B cell (primary cell): ENCODE data around the gene ABCA8. TPM values are rescaled to one million over a fixed set of nuclear protein-coding genes. Genes with fewer than 3 reads are reported as not detected.

Experiments
- ATAC-seq: fragments of 200-7000 bp; cut with Tn5 transposase; one replicate; pipeline ENCODE4 v1.10.0; 2021; ENCODE audit warnings: low read depth, mild to moderate bottlenecking, moderate number of reproducible peaks, moderate library complexity
- CTCF ChIA-PET: fragments of 350-600 bp; sonication (Branson Sonifier 250); formaldehyde crosslinking; loops from one replicate; lab custom pipeline; 2021; ENCODE audit warnings: antibody characterized with exemption, inconsistent platforms; lab: Charles Lee
- POLR2A ChIA-PET: fragments of 350-600 bp; sonication (Branson Sonifier 250); formaldehyde crosslinking; loops from one replicate; lab custom pipeline; 2021; ENCODE audit warnings: antibody characterized with exemption; lab: Charles Lee
- DNase-seq: peaks from one replicate; pipeline ENCODE4 v3.0.0; 2013
- H2AFZ ChIP-seq: 2 replicates; pipeline ENCODE4 v1.6.1; 2012; ENCODE audit warnings: mild to moderate bottlenecking, low read depth, low read length; ENCODE audit not compliant: insufficient read depth, poor library complexity, severe bottlenecking
- H3K27ac ChIP-seq, 2 donors: 1 replicate in 1 of 2; 2 replicates in 1 of 2; pipeline ENCODE4 v1.5.1; 2012 to 2013; ENCODE audit warnings: low read length in 2 of 2, mild to moderate bottlenecking in 2 of 2, moderate library complexity in 1 of 2
- H3K27me3 ChIP-seq, 4 experiments: fragments of 200-600 bp in 1 of 4; sonication (generic) in 1 of 4; replicated peaks in 1 of 4; 1 replicate in 2 of 4; 2 replicates in 2 of 4; pipeline versions ENCODE4 v1.6.1 to v1.7.0; 2013 to 2016; ENCODE audit warnings: low read length in 3 of 4, mild to moderate bottlenecking in 2 of 4, mixed read lengths in 1 of 4, moderate library complexity in 1 of 4; ENCODE audit not compliant: insufficient read depth in 4 of 4, control insufficient read depth in 3 of 4; ENCODE audit errors: control extremely low read depth in 1 of 4
- H3K36me3 ChIP-seq, 2 experiments: replicated peaks in 1 of 2; 1 replicate in 1 of 2; 2 replicates in 1 of 2; pipeline versions ENCODE4 v1.6.1 to v1.7.1; 2013; ENCODE audit warnings: low read length in 1 of 2; ENCODE audit not compliant: insufficient read depth in 2 of 2, control insufficient read depth in 1 of 2; ENCODE audit errors: control extremely low read depth in 1 of 2, extremely low read depth in 1 of 2
- H3K4me1 ChIP-seq, 2 donors: fragments of 200-600 bp in 1 of 2; sonication (generic) in 1 of 2; 1 replicate in 1 of 2; 2 replicates in 1 of 2; pipeline versions ENCODE4 v1.5.1 to v1.6.1; 2013 to 2017; ENCODE audit warnings: low read length in 2 of 2; ENCODE audit not compliant: control insufficient read depth in 2 of 2, insufficient read depth in 2 of 2
- H3K4me2 ChIP-seq: replicated peaks from 2 replicates; pipeline ENCODE3; 2012; ENCODE audit warnings: mild to moderate bottlenecking, low read depth, low read length; ENCODE audit not compliant: poor library complexity, severe bottlenecking
- H3K4me3 ChIP-seq, 5 experiments: fragments of 200-600 bp in 1 of 5; sonication (generic) in 1 of 5; 1 replicate in 3 of 5; 2 replicates in 2 of 5; pipeline versions ENCODE4 v1.5.1 to v1.7.0; 2011 to 2016; ENCODE audit warnings: low read length in 4 of 5, mild to moderate bottlenecking in 4 of 5, low read depth in 2 of 5, control low read depth in 1 of 5, moderate library complexity in 1 of 5; ENCODE audit not compliant: insufficient read depth in 1 of 5; ENCODE audit errors: control extremely low read depth in 1 of 5, extremely low read depth in 1 of 5
- H3K79me2 ChIP-seq: fragments of 200-600 bp; sonication (generic); one replicate; pipeline ENCODE4 v1.6.0; 2016; ENCODE audit warnings: low read length; ENCODE audit not compliant: control insufficient read depth, insufficient read depth
- H3K9ac ChIP-seq: fragments of 200-600 bp; sonication (generic); 2 replicates; pipeline ENCODE4 v1.6.1; 2017; ENCODE audit warnings: mild to moderate bottlenecking, low read length, moderate library complexity
- H3K9me3 ChIP-seq, 3 donors: one replicate each; pipeline versions ENCODE4 v1.6.1 to v1.7.1; 2013; ENCODE audit warnings: low read length in 2 of 3; ENCODE audit not compliant: control insufficient read depth in 2 of 3, insufficient read depth in 1 of 3; ENCODE audit errors: control extremely low read depth in 1 of 3
- H4K20me1 ChIP-seq: 2 replicates; pipeline ENCODE4 v1.6.0; 2012; ENCODE audit warnings: mild to moderate bottlenecking, low read length; ENCODE audit not compliant: insufficient read depth, control insufficient read depth, poor library complexity, severe bottlenecking
- H3K27ac Mint-ChIP-seq: one replicate; pipeline ENCODE4 v1.8.0; 2021; ENCODE audit warnings: mixed read lengths
- H3K27me3 Mint-ChIP-seq: one replicate; pipeline ENCODE4 v1.8.0; 2021; ENCODE audit warnings: mixed read lengths
- H3K4me1 Mint-ChIP-seq: one replicate; pipeline ENCODE4 v1.8.0; 2021; ENCODE audit warnings: mixed read lengths
- H3K4me3 Mint-ChIP-seq: one replicate; pipeline ENCODE4 v1.8.0; 2021; ENCODE audit warnings: mixed read lengths
- H3K9me3 Mint-ChIP-seq: one replicate; pipeline ENCODE4 v1.8.0; 2022; ENCODE audit warnings: mixed read lengths; ENCODE audit not compliant: insufficient read depth
- EZH2 ChIP-seq: IDR thresholded peaks from 2 replicates; pipeline ENCODE4 v1.6.1; 2012; ENCODE audit warnings: borderline replicate concordance, low read depth, mild to moderate bottlenecking, moderate library complexity, low read length; ENCODE audit not compliant: insufficient read depth, poor library complexity, severe bottlenecking
- WGBS: methylation state at CpG from one replicate; pipeline ENCODE4 v1.1.5; 2013; ENCODE audit warnings: missing lambda C conversion rate; ENCODE audit not compliant: insufficient coverage; 5-methylcytosine and 5-hydroxymethylcytosine counted together
- intact Hi-C: fragments of 100-400 bp; cut with micrococcal nuclease; formaldehyde crosslinking; loops from one replicate; pipeline ENCODE4 v1.10.0; 2022
- polyA plus RNA-seq: library from polyadenylated mRNA; depleted of rRNA; stranded (reverse); fragments of >200 nt; gene quantifications from 2 replicates; pipeline ENCODE4 v1.2.3, GENCODE V29; 2012
- total RNA-seq, 2 donors: library from RNA; stranded (reverse); fragments of 120-200 nt in 1 of 2; gene quantifications; 1 replicate in 1 of 2; 2 replicates in 1 of 2; pipeline versions ENCODE4 v1.2.3 to v1.2.4, GENCODE V29; 2013 to 2022
- TF ChIP-seq, protein P1 (sequence below): fragments of 200-600 bp; IDR thresholded peaks from one replicate; pipeline ENCODE4 v1.8.0; 2022; ENCODE audit warnings: antibody characterized with exemption, mild to moderate bottlenecking

The ABCA8 gene
- total and polyA plus RNA-seq, 2 donors (not counting 1 experiment from before 2014, with no cell fraction given) = not detected

DNA sequence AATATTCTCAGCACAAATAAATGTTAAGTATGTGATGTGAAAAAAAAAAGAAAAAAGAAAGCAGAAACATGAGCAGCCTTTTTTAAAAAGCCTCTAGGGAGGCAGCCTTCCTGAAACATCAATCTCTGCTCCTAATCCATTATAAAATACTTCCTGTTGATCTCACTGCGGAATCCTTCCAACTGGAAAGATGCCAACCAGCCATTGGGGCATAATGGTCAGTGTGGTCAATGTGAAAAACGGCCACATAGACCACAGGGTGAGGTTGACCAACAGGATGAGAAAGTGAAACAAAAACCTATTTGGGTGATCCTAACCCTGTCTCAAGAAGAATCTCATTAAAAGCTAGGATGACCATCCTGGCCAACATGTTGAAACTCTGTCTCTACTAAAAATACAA is 26.1 kb upstream of the ABCA8 start:
- ChIA-PET POLR2A (no interaction called here), CTCF (no interaction called here)
- H3K27me3 Mint-ChIP-seq = peaks cover 4% of the 10 kb centered on the region
- Histone ChIP-seq H3K4me2 (no peak overlapping the region), H3K9ac (no peak overlapping the region), H3K79me2 (no peaks in the 10 kb centered on the region), H4K20me1 (no peaks in the 10 kb centered on the region), H2AFZ (no peak overlapping the region), H3K36me3 (no peaks in the 10 kb centered on the region), H3K9me3 (no peaks in the 10 kb centered on the region), H3K4me3 (no peak overlapping the region), H3K27me3 (no peaks in the 10 kb centered on the region), H3K4me1 (no peaks in the 10 kb centered on the region), H3K27ac (no peak overlapping the region)
- intact Hi-C loops = no loop called here
- no peak for ATAC-seq
- H3K27ac Mint-ChIP-seq = no peak overlapping the region
- DNase-seq = no peak
- no peak overlapping the region for H3K4me3 Mint-ChIP-seq
- no peaks in the 10 kb centered on the region for H3K9me3 Mint-ChIP-seq
- no peaks in the 10 kb centered on the region for H3K4me1 Mint-ChIP-seq
- no peak for TF ChIP-seq EZH2
- TF ChIP-seq, protein P1, sequence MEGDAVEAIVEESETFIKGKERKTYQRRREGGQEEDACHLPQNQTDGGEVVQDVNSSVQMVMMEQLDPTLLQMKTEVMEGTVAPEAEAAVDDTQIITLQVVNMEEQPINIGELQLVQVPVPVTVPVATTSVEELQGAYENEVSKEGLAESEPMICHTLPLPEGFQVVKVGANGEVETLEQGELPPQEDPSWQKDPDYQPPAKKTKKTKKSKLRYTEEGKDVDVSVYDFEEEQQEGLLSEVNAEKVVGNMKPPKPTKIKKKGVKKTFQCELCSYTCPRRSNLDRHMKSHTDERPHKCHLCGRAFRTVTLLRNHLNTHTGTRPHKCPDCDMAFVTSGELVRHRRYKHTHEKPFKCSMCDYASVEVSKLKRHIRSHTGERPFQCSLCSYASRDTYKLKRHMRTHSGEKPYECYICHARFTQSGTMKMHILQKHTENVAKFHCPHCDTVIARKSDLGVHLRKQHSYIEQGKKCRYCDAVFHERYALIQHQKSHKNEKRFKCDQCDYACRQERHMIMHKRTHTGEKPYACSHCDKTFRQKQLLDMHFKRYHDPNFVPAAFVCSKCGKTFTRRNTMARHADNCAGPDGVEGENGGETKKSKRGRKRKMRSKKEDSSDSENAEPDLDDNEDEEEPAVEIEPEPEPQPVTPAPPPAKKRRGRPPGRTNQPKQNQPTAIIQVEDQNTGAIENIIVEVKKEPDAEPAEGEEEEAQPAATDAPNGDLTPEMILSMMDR = no peak
- no CpG with 5 or more reads among the region's 2 CpGs for WGBS

DNA sequence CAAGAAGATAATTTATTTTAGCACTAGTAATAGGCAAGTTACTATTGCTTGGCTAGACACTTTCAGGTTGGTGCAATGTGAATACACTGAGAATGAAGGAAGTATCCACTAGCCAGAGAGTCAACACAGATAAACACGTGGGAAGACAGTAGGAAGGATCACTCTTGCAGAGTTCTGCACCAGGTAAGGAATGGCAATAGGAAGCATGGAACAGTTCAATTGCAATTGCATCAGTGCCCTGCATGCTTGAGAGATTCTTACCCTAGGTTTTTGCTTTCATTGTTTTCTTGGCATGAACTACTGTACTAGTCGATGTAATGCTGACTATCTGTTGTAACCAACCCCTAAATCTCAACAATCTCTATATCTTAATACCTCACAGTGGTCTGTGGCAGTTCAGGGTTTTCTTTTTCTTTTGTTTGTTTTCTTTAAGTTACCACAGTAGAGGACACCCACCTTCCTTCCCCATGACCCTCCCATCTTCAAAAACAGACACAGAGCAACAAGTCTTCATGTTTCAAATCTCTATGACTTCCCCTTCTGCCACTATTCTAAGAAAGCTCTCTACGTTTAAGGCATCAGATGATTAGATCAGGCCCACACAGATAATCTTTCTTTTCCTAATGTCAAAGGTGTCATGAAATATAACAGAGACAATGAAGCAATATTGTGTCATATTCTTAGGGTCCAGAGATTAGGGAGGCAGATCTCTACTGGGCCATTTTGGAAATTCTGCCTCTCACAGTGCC is 18.1 kb upstream of the ABCA8 start:
- Histone ChIP-seq H3K4me3 (no peak overlapping the region), H3K27me3 (no peaks in the 10 kb centered on the region), H4K20me1 (no peaks in the 10 kb centered on the region), H3K4me1 (peaks cover 0 to 3% of the 10 kb centered on the region in 2 donors), H3K36me3 (no peaks in the 10 kb centered on the region), H3K4me2 (no peak overlapping the region), H2AFZ (peak overlapping the region; percentile 10), H3K27ac (no peak overlapping the region), H3K9me3 (no peaks in the 10 kb centered on the region), H3K9ac (no peak overlapping the region), H3K79me2 (no peaks in the 10 kb centered on the region)
- intact Hi-C loops = loop anchor here (10.0 kb wide), 2 partner anchors 198 to 262 kb away; no protein-coding TSS in a partner anchor
- WGBS = 75% methylated on average over 1 of the region's 3 CpGs
- ChIA-PET POLR2A (no interaction called here), CTCF (no interaction called here)
- Mint-ChIP-seq H3K4me1 (peaks cover 4% of the 10 kb centered on the region), H3K9me3 (no peaks in the 10 kb centered on the region), H3K27ac (no peak overlapping the region), H3K27me3 (peaks cover 4% of the 10 kb centered on the region), H3K4me3 (no peak overlapping the region)
- no peak for DNase-seq
- no peak for TF ChIP-seq EZH2
- TF ChIP-seq, protein P1 = no peak
- ATAC-seq = no peak
